UCSD-AML1 (cell line): Measurements from ENCODE around the gene IRX1.

ENCODE experiments used
- DNase-seq: peaks from one replicate; lab custom pipeline; 2025; ENCODE audit not compliant: unreplicated experiment; lab: John Stamatoyannopoulos, UW

IRX1 gene

DNA sequence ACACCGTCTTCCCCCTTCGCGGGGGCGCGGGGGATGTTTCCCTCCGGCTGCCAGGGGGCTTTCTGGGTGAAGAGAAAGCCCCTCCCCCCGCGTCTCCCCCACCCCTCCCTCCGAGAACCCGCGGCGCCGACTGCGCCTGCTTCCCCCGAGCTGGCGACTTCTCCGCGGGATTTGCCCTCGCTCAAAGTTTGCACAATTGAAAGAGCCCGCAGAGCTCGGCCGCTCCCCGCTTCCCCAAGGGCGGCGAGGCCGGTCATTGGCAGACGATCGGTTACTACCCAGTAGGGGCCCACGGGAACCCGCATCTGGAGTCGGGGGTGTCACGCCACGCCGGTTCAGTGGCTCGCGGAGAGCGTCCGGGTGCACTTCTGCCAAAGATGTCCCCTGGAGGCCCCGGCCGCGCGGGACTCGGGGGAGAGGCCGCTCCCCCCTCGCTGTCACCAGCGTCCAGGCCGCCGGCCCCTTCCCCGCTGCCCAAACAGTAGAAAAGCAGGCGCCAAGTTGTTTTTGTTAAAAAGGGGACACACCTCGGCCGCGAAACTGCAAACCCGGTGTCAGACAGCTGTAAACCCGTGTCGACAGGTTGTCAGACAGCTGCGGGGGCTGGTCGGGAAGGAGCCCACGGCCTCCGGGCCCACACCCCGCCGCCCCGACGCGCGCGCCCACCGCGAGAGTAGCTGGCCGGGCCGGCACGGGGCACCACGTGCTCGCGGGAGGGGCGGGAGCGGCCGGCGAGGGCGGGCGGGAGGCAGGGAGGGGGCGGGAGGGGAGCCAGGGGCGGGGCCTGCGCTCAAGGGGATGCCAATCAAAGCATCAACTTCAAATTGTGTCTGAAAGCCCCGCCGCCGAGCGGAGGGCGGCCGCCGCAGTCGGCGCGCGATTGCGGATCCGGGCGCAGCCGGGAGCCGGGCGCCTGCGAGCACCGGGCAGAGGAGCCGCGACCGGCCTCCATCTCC lies at the start of gene IRX1:
Gene IRX1 (plus strand): TSS at position 827 of the 956 bp plus-strand sequence. CDS start 274 bp downstream, outside the sequence.
- DNase-seq = no peak

DNA sequence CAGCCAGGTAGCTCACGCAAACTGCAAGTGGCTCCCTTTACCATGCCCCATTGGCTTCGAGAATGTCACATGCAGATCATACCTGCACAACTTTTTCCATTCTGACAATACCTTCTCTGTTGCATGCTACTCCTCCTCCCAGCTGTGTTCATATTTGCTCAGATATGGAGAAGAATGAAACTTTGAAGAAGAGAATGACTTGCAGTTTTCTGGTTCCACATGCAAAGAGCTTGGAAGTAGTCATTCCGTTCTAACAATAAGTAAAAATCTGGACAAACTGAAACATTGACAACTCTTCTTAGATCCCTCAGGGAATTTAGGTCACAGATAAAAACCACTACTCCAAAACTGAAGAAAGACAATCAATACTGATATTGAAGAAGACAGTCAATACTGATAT lies 49.6 kb upstream of the IRX1 start:
- no peak for DNase-seq

DNA sequence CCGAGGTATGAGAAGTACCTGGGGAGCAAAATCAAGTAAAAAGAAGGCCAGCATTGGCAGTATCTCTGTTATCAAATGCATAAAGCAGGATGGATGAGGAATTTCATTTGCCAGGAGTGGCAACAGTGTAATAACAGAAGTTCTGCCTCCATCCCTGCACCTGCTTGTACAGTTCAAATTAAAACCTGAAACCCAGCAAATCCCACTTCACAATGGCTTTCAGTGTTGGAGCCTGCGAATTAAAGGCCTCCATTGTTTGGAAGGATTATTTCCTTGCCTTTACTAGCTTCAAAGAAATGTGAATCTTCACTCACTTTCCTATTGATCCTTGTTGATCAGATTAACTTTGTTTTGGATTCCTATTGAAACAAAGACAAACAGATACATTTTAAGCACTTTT lies 31.5 kb upstream of the IRX1 start:
- DNase-seq = no peak

DNA sequence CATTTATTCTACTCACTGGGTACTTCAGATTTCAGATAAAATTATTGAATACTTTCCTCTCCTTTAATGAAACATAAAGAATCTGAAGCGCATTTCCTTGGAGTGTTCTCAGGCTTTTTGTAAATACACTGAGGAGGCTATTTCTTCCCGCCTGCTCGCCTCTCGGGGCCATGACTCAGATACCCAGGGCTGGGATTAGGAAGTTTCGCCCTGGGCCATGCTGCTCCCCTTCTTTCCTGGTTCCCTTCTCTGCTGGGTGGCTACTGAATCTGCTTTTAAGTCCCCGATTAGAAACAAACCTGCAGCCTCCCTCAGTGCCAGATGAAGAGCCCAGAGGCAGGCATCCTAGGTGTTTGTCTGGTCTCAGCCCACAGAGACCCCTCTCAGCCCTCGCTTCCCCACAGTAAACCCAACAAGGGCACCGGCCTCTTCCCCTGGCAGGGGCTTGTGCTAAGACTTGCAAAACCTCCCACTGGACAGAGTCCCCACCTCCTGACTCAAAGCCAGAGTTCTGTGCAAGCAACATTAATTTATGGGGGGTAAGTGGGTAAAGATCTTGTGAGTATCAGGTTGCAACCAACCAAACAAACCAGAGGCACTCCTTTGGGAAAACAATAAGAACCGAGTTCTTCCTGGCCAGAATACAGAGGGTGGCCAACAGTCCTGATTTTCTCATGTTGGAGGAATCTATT lies 30.7 kb upstream of the IRX1 start:
- DNase-seq = no peak

- DNase-seq = no peak
Measured at GRCh38 chr5:3584724-3585531, 10.7 kb upstream of the IRX1 start.

DNA sequence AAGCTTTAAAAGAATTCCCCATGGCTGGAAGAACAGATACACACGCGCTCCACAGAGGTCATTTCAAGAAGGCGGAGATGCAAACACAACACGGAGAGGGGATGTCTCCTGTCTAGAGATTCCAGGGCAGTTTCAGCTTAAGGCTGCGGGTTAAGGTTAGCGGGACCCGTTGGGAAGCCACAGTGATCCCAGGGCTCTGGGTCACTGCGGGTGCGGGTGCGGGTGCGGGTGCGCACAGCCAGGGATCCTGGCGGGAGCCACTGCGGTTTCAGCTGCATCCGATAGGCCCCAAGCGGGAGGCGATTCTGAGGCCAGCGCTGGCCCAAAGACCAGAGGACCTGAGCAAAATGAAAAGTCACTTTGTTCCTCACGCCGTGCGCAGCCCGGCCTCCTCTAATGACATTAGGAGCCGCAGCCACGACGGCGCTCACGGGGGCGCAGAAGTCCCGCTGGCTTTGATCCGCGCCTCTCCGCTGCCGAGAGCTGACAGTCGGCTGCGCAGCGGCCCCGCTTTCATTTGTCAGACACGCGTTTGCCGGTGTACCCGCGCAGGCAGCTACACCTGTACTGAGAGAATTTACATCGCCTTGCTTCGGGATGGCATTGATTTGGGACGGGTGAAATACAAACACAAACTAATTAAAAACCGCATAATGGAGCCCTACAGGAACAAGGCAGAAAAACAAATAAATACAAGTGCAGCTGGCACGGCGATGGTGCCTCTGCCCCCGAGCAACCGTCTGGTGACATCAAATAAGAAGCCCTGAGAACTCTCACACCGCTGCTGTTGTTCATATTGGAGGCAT lies 5.3 kb upstream of the IRX1 start:
- no peak for DNase-seq

- no peak for DNase-seq
Measured at GRCh38 chr5:3590967-3591900, 4.4 kb upstream of the IRX1 start.

GRCh38 chr5:3592298-3592697 lies 3.3 kb upstream of the IRX1 start:
- no peak for DNase-seq

GRCh38 chr5:3593771-3594509 lies 1.7 kb upstream of the IRX1 start:
- DNase-seq = no peak

DNA sequence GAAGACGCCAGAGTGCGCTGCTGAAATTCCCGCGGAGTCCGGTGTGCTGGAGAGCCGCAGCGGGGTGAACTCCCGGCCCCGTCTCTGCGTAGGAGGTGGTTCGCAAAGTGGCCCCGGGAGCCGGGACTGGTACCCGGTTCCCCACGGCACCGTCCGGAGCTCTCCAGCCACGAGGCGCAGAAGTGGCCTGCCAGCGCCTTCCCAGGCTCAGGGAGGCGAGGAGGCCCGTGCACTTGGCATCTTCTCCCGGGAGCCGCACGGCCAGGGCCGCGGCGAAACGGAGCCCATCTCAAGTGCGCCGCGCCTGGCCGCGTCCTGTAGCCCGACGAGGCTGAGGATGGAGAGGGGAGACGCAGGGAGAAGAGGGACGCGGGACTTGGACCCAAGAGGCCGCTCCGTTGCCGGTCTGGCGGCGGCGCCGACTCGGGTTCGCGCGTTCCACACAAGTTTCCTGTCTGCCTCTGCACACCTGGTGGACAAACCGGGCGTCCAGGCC lies 1.1 kb upstream of the IRX1 start:
- no peak for DNase-seq

DNA sequence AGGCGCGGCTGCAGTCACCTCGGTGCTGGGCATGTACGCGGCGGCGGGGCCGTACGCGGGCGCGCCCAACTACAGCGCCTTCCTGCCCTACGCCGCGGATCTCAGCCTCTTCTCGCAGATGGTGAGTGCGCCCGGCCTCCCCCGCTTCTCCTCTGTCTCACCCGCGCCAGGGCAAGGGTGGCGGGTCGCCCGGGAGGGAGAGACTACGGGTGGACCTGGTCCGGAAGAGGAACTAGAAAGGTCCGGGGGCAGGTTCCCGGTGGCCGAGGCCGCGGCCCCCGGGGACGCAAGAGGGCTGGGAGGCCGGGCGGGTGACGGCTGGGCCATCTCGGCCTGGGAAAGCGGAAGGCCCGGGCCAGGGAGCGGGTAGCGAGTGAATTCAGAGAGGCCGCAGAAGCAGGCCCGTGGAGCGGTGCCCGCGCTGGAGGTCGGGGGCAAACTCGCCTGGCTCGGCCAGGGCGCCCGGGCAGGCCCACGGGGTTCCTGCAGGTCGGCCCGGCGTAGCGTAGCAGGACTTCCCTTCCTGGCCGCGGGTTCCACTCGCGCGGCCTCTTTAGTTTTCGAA lies 711 bp downstream of the IRX1 start:
- no peak for DNase-seq

- no peak for DNase-seq
Measured at GRCh38 chr5:3596857-3597166, 1.2 kb downstream of the IRX1 start.

DNA sequence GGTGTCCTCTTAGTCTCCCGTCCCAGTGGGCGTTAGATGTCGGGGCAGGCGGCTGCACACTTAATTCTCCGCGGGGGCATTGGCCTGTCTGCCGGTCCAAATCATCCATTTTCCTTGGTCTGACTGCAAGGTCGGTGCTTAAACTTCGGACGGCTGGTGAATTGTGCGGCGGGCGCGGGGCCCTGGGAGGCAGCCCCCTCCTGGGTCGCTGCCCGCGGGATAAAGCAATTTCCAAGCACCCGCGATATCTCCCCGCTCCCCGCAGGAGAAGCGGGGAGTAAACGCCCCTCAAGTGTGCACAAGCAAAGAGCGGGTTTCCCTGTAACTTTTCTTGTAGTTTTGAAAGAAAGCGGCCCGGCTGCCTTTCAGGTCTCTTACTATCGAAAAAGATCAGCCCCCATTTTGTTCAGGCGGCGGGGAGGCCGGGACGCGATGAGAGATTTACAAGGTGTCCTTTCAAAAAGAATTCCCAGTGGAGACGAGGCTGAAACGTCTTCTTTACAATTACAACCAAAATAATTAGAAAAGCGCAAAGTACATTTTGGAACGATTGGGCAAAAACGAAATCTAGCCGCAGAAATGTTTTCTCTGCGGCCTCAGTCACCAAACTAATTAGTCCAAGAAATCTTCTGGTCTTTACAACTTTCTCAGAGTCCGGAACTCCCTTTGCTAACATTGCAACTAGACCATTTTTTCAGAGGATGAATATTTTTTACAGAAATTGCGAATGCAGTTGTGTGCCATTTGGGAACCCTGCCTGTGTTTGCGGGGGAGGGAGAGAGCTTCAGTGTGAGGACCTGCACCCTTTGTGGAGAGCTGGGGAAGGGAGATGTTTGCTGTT lies 1.8 kb downstream of the IRX1 start:
- no peak for DNase-seq

GRCh38 chr5:3598207-3598606 lies 2.6 kb downstream of the IRX1 start:
- no peak for DNase-seq

GRCh38 chr5:3598769-3599211 lies 3.2 kb downstream of the IRX1 start:
- DNase-seq = no peak

DNA sequence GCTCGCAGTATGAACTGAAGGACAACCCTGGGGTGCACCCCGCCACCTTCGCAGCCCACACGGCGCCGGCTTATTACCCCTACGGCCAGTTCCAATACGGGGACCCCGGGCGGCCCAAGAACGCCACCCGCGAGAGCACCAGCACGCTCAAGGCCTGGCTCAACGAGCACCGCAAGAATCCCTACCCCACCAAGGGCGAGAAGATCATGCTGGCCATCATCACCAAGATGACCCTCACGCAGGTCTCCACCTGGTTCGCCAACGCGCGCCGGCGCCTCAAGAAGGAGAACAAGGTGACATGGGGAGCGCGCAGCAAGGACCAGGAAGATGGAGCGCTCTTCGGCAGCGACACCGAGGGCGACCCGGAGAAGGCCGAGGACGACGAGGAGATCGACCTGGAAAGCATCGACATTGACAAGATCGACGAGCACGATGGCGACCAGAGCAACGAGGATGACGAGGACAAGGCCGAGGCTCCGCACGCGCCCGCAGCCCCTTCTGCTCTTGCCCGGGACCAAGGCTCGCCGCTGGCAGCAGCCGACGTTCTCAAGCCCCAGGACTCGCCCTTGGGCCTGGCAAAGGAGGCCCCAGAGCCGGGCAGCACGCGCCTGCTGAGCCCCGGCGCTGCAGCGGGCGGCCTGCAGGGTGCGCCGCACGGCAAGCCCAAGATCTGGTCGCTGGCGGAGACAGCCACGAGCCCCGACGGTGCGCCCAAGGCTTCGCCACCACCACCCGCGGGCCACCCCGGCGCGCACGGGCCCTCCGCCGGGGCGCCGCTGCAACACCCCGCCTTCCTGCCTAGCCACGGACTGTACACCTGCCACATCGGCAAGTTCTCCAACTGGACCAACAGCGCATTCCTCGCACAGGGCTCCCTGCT lies 3.8 kb downstream of the IRX1 start:
- no peak for DNase-seq
